Measurements from ENCODE around the gene TBX2.
"Not testable (repeated sequence)": the region's sequence is repeated elsewhere in the genome, so short reads cannot be mapped to it uniquely, and the experiment has no call there.

Gene TBX2

GRCh38 chr17:61413661-61414126 is 14.1 kb downstream of the TBX2 start:
- DNase-seq (ENCODE audit: low read depth): no peak

DNA sequence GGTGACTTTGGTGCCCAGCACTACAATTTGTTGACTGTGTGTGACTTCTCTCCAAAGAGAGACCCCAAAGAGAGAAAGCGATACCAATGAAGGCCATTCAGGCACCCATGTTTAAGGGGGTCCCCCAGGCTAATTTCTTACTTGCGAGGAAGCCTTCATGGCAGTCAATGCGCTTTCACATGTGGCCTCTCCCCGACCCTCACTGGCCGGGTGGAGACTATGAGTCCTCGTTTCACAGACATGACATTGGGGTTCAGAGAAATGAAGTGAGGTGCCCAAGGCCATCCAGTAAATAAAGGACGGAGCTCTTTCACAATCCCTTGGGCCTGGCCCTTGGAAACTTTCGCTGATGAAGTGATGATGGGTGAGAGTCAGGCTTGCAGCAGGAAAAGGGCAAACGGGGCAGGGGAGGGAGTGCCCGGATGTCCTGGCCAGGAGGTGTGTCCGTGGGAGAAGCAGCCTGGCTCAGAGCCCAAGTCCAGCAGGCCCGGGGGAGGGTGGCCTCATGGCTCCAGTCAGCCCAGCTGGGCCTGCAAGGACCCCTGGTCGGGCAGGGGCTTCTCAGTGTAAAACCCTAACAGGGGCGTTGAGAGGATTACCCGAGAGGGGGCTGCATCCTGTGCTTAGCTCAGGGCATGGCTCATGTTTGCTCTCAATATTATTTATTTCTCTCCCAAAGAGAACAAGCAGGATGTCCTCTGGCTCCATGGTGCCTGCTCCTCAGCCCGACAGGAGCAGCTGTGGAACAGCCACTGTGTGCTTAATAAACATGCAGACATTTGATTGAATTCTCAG is 14.7 kb downstream of the TBX2 start:
- DNase-seq (ENCODE audit: low read depth): no peak

DNA sequence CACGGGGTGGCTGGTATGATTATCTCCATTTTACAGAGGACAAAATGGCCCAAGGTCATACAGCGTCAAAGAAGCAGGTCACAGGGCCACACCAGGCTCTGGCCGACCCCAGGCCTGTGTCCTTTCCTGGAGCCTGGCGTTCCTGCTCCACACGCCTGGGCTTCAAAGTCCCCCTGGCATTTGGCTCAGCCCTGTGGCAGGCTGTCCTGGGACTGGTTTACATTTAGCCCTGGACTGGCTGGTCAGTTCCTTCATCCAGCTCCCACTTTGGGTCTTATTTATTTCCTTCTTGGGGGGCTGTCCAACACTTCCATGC is 15.3 kb downstream of the TBX2 start:
- DNase-seq (ENCODE audit: low read depth): no peak

GRCh38 chr17:61415374-61416210 is 15.9 kb downstream of the TBX2 start:
- DNase-seq (ENCODE audit: low read depth): no peak

DNA sequence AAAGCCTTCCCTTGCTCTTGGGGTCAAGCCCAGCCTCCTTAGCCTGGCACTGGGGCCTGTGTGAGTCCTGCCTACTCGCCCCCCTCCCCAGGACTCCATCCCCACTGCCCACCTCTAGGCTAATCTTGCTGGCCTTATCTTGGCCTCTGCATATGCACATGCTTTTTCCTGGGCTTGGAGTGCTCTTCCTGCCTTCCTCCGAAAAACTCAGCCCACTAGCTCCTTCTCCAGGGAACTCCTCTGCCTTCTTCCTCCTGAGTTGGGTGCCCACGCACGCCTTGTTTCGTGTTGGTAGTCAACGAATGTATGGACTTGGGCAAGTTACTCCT is 16.5 kb downstream of the TBX2 start:
- DNase-seq (ENCODE audit: low read depth): no peak

GRCh38 chr17:61416540-61417363 is 17.1 kb downstream of the TBX2 start:
- no peak for DNase-seq (ENCODE audit: low read depth)

GRCh38 chr17:61418449-61418848 is 18.8 kb downstream of the TBX2 start:
- no peak for DNase-seq (ENCODE audit: low read depth)

- DNase-seq (ENCODE audit: low read depth): no peak
These were observed 19.9 kb downstream of the TBX2 start for GRCh38 chr17:61419496-61420046.

- no peak for DNase-seq (ENCODE audit: low read depth)
These were observed 20.4 kb downstream of the TBX2 start for GRCh38 chr17:61420052-61420451.

DNA sequence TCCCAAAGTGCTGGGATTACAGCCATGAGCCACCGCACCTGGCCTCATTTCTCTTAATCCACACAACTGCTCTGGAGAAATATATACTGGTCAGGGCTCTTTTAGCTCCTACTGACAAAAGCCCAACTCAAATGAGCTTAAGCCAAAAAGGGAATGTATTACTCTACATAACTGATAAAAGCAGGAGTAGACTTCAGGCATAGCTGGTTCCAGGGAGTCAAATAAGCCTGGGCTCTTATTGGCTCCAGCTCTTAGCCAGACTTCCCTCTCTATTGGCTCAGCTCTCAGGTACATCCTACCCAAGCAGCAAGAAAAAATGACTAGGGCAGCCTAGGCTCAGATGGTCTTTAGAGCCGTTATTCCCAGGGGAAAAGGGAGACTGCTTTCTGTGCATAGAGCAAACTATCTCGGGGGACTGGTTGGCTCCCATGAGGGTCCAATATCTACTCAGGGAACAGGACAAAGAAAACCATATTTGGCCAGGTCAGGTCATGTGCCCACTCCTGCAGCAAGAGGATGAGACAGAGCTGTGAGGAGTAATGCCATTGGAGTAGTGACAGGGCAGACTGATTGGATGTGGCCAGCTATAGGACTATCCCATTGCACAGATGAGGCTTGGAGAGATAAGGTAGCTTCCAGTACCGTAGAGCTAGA is 21.2 kb downstream of the TBX2 start:
- DNase-seq (ENCODE audit: low read depth): no peak

DNA sequence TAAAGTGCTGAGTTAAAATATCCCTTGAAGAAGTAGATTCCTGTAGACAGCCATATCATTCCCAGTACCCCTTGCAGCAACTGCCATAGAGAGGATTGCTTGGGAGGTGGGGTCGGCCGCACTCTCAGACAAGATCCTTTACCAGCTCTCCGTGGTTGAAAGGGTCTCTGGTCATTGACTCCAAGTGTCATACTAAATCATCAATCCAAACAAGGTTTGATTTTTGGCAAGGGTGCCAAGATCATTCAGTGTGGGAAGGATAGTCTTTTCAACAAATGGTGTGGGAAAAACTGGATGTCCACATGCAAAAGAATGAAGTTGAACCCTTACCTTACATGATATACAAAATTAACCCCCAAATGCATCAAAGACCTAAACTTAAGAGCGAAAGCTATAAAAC is 21.8 kb downstream of the TBX2 start:
- no peak for DNase-seq (ENCODE audit: low read depth)

DNA sequence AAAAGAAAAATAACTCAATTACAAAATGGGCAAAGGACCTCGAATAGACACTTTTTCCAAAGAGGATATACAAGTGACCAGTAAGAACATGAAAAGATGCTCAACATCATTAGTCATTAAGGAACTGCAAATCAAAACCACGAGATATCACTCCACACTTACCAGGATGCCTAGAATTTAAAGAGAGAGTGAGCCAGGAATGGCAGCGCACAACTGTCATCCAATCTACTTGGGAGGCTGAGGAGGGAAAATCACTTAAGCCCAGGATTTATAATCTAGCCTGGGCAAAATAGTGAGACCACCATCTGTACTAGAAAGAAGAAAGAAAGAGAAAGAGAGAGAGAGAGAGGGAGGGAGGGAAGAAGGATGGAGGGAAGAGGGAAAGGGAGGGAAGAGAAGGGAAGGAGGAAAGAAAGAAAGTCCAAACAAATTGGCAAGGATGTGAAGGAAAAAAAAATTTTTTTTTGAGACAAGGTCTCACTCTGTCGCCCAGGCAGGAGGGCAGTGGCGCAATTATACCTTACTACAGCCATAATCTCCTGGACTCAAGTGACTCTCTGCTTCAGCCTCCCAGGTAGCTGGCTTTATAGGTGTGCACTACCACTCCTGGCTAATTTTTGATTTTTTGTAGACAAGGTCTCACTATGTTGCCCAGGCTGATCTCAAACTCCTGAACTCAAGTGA is 22.6 kb downstream of the TBX2 start:
- no peak for DNase-seq (ENCODE audit: low read depth)

DNA sequence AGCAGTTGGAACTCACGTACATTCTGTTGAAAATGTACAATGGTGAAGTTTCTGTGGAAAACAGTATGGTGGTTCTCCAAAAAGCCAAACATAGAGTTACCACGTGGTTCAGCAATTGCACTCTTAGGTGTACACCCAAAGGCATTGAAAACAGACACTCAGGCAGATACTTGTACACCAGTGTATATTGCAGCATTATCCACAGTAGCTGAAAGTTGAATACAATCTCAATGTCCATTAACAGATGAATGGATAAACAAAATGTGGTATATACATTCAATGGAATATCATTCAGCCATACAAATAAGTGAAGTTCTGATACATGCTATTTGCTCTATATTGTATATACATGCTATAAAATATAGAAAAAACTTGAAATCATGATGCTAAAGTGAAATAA is 23.2 kb downstream of the TBX2 start:
- DNase-seq (ENCODE audit: low read depth): no peak

DNA sequence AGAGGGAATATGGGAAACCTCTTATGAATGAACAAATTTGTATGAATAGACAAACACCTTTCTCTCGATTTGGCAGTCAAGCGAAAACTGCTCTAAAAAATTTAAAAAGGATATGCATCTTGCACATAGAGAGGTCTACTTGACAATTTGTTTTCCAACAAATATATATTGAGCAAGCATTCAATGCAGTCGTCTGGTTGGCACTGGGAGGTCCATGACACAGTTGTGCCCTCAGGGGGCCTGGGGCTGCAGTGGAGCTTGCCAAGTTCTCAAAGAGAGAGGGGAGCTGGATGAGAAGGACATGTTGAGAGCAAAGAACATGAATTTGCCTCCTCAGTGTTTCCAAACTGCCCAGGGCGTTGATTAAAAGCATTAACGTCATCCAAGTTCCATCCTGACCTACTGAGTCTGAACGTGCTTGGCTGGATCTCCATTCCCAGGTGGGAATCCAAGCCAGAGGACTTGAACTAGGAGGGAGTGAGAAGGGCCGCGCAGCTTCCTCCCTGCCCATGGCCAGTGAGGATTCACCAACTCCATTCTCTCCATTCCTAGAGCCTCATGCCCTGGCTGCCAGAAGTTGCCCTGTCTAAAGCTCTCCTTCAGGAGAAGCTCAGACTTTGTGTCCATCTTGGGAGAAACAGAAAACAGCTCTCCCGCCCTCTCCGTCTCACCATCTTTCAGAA is 24.5 kb downstream of the TBX2 start:
- DNase-seq (ENCODE audit: low read depth): no peak

DNA sequence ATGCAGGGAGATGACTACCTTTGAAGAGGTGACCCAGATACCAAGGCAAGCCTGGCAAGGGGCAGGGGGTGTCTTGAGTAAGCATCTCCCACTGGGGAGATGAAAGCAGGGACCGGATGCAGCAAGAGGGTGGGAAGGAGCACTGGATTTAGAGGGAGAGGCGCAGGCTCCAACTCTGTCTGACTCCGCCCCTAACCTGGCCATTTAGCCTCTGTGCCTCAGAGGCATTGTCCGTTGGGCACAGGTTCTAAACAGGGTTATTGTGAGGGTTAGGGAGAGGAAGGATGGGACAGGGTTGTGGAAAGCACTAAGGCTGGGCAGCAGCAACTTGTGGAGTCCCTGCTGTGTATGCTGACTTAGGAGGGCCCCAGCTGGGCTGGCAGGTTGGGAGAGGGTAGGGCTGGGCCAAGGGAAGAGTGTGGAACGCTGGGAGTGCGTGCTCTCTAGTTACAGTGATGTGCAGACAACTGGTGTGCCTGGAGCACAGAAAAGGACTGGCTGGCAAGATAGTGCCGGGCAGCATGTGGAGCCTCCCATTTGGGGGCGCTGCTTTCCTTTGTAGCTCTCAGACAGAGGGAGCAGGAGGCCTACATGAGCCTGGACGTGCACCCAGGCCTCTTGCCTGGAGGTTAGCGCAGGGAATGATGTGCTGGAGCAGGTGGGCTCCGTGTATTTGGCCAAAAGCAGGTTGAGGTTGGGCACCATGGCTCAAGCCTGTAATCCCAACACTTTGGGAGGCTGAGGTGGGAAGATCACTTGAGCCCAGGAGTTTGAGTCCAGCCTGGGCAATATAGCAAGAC is 26.2 kb downstream of the TBX2 start:
- no peak for DNase-seq (ENCODE audit: low read depth)

DNA sequence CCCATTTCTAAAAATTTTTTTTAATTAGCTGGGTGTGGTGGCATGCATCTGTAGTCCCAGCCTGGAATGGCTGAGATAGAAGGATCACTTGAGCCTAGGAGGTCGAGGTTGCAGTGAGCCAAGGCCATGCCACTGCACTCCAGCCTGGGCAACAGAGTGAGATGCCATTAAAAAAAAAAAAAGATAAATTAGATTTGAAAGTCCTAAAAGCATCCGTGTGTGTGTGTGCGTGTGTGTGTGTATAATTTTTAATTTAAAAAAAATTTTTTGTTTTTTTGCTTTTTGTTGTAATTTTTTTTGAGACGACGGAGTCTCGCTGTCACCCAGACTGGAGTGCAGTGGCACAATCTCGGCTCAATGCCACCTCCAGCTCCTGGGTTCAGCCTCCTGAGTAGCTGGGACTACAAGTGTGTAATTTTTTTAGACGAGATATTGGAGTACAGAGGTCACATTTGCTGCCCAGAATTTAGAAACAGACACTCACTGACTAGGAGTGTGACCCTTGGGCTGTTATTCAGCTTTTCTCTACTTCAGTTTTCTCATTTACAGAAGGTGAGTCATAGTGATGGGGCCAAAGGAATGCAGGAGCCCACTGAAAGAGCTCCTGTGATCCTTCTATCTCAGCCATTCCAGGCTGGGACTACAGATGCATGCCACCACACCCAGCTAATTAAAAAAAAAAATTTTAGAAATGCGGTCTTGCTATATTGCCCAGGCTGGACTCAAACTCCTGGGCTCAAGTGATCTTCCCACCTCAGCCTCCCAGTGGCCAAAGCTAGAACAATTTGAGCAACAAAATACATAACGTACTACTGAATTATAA is 27.1 kb downstream of the TBX2 start:
- peak; percentile 51 for DNase-seq (ENCODE audit: low read depth)

GRCh38 chr17:61427567-61427966 is 27.9 kb downstream of the TBX2 start:
- no peak for DNase-seq (ENCODE audit: low read depth)

DNA sequence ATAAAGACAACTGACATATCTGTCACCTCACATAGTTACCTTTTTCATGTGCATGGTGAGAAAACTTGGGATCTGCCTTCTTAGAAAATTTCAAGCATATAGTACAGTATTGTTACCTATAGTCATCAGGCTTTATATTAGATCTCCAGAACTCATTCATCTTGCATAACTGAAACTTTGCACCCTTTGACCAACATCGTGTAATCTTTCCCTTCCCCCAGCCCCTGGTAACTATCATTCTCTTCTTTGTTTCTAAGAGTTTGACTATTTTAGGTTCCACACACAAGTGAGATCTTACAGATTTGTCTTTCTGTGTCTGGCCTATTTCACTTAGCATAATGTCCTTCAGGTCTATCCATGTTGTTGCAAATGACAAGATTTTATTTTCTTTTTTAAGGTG is 29.6 kb downstream of the TBX2 start:
- no peak for DNase-seq (ENCODE audit: low read depth)

GRCh38 chr17:61429831-61430230 is 30.2 kb downstream of the TBX2 start:
- not testable (repeated sequence) for DNase-seq (ENCODE audit: low read depth)

Data from GM04503 (cell line).